Measurements from ENCODE around the gene ELAVL2.

ELAVL2 gene

GRCh38 chr9:23772385-23772783 is 53.7 kb downstream of the ELAVL2 start:
- DNase-seq (ENCODE audit: insufficient read length, low spot score) (no peak), FAIRE-seq (no peak)
- TF ChIP-seq CTCF (IDR thresholded peaks at IDR 0.05; ENCODE audit: insufficient read depth, missing control alignments) = no peak

GRCh38 chr9:23771746-23772384 is 54.2 kb downstream of the ELAVL2 start:
- no peak for TF ChIP-seq CTCF (IDR thresholded peaks at IDR 0.05; ENCODE audit: insufficient read depth, missing control alignments)
- DNase-seq (ENCODE audit: insufficient read length, low spot score) = no peak
- no peak for FAIRE-seq

- no peak for TF ChIP-seq CTCF (IDR thresholded peaks at IDR 0.05; ENCODE audit: insufficient read depth, missing control alignments)
- no peak for DNase-seq (ENCODE audit: insufficient read length, low spot score)
Observed at GRCh38 chr9:23769307-23769935, 56.6 kb downstream of the ELAVL2 start.

GRCh38 chr9:23768861-23769260 is 57.2 kb downstream of the ELAVL2 start:
- FAIRE-seq (no peak), DNase-seq (ENCODE audit: insufficient read length, low spot score) (no peak)

More at GRCh38 chr9:23769307-23769935, 56.6 kb downstream of the ELAVL2 start:
- FAIRE-seq = no peak

GRCh38 chr9:23766613-23767012 is 59.4 kb downstream of the ELAVL2 start:
- DNase-seq (ENCODE audit: insufficient read length, low spot score) (no peak), FAIRE-seq (no peak)
- TF ChIP-seq CTCF (IDR thresholded peaks at IDR 0.05; ENCODE audit: insufficient read depth, missing control alignments) = no peak

More at GRCh38 chr9:23768861-23769260, 57.2 kb downstream of the ELAVL2 start:
- no peak for TF ChIP-seq CTCF (IDR thresholded peaks at IDR 0.05; ENCODE audit: insufficient read depth, missing control alignments)

- DNase-seq (ENCODE audit: insufficient read length, low spot score) (no peak), FAIRE-seq (no peak)
- no peak for TF ChIP-seq CTCF (IDR thresholded peaks at IDR 0.05; ENCODE audit: insufficient read depth, missing control alignments)
Observed at GRCh38 chr9:23765561-23765960, 60.5 kb downstream of the ELAVL2 start.

GRCh38 chr9:23764219-23764618 is 61.8 kb downstream of the ELAVL2 start:
- DNase-seq (ENCODE audit: insufficient read length, low spot score) (no peak), FAIRE-seq (no peak)
- no peak for TF ChIP-seq CTCF (IDR thresholded peaks at IDR 0.05; ENCODE audit: insufficient read depth, missing control alignments)

All from D721Med (cell line).